Measurements from ENCODE around the gene ZNF445. TPM values are rescaled to one million over a fixed set of nuclear protein-coding genes. Genes with fewer than 3 reads are reported as not detected.
"Not testable (repeated sequence)": the region's sequence is repeated elsewhere in the genome, so short reads cannot be mapped to it uniquely, and the experiment has no call there.

Gene ZNF445
- polyA plus RNA-seq, 2 donors: 1.4 to 3.2 TPM

DNA sequence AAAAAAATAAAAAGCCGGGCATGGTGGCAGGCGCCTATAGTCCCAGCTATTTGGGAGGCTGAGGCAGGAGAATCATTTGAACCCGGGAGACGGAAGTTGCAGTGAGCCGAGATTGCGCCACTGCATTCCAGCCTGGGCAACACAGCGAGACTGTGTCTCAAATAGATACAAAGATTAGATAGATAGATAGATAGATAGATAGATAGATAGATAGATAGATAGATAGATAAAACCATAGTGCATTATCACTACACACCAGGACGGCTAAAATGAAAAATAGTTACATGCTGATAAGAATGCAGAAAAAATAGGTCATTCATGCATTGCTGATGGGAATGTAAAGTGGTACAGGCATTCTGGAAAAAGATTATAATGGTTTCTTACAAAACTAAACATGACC lies 79.2 kb downstream of the ZNF445 start:
- H3K27ac ChIP-seq (ENCODE audit: low read depth in 2 of 2, low read length in 1 of 2); H3K4me1 ChIP-seq (ENCODE audit: control insufficient read depth in 2 of 2, insufficient read depth in 2 of 2, low read length in 1 of 2); H3K4me3 ChIP-seq (ENCODE audit: low read depth in 1 of 2, low read length in 2 of 2); H3K36me3 ChIP-seq (ENCODE audit: control insufficient read depth in 2 of 2, insufficient read depth in 2 of 2, low read length in 1 of 2); H3K27me3 ChIP-seq (ENCODE audit: control insufficient read depth in 1 of 2, insufficient read depth in 2 of 2, low read length in 2 of 2); H3K9me3 ChIP-seq (ENCODE audit: control insufficient read depth in 2 of 2, insufficient read depth in 1 of 2, low read depth in 1 of 2, low read length in 1 of 2): not testable (repeated sequence)
- WGBS, 2 donors: 95 to 96% methylated on average over 8 of the region's 8 CpGs

DNA sequence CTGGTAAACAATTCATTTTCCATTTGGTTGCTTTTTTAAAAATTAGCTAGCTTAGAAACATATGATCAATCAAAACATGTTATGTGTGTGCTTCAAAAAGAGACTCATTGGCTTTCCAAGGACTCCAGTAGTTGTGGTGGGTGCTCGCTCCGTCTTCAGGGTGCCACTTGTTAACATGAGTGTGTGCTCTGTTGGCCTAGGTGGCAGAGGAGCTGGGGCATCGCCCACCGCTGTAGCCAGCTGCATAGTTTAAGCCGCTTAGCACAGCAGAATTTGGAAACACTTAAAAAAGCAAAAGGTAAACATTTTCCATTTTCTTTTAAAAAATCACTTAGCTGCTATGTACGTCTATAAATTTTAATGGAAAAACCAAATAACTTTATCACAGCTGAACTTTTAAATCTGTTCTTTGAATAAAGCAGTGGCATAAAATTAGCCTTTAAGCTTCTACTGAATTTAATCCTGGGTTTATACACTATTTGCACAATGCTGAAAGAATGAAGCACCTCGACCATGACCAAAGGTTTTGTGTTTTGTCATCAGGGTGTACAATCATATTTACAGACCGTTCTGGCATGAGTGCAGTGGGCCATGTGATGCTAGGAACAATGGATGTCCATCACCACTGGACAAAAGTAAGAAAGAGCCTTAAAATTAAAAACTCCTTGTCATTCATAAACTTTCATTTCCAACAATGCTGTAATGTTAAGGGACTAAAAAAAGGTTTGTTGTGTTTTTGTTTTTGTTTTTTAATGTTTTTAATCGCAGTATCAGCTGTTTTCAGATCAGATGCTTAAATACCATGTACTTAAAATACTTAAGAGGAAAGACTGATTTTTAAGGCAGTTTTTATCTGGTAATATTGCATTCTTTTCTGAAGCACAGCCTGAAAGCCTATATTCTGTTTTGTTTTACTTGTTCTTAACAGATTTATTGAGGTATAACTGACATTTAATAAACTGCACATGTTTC lies 81.0 kb downstream of the ZNF445 start:
- Histone ChIP-seq H3K4me3 (ENCODE audit: low read depth in 1 of 2, low read length in 2 of 2) (no peak overlapping the region), H3K27ac (ENCODE audit: low read depth in 2 of 2, low read length in 1 of 2) (no peak overlapping the region), H3K9me3 (ENCODE audit: control insufficient read depth in 2 of 2, insufficient read depth in 1 of 2, low read depth in 1 of 2, low read length in 1 of 2) (no peaks in the 10 kb centered on the region), H3K36me3 (ENCODE audit: control insufficient read depth in 2 of 2, insufficient read depth in 2 of 2, low read length in 1 of 2) (no peaks in the 10 kb centered on the region), H3K4me1 (ENCODE audit: control insufficient read depth in 2 of 2, insufficient read depth in 2 of 2, low read length in 1 of 2) (no peaks in the 10 kb centered on the region), H3K27me3 (ENCODE audit: control insufficient read depth in 1 of 2, insufficient read depth in 2 of 2, low read length in 2 of 2) (no peaks in the 10 kb centered on the region)
- 87 to 89% methylated on average over 9 of the region's 9 CpGs for WGBS, 2 donors

DNA sequence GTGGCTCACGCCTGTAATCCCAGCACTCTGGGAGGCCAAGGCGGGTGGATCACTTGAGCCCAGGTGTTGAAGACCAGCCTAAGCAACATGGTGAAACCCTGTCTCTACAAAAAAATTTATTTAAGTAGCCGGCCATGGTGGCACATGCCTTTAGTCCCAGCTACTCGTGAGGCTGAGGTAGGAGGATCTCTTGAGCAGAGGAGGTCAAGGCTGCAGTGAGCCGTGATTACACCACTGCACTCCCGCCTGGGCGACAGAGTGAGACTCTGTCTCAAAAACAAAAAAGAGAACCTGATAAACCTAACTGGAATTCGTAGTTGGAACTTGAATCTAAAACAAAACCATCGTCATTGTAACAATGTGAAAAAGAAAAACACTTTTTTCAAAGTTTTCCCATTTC lies 81.8 kb downstream of the ZNF445 start:
- 94 to 96% methylated on average over 9 of the region's 9 CpGs for WGBS, 2 donors
- Histone ChIP-seq H3K36me3 (ENCODE audit: control insufficient read depth in 2 of 2, insufficient read depth in 2 of 2, low read length in 1 of 2) (no peaks in the 10 kb centered on the region), H3K4me1 (ENCODE audit: control insufficient read depth in 2 of 2, insufficient read depth in 2 of 2, low read length in 1 of 2) (no peaks in the 10 kb centered on the region), H3K27me3 (ENCODE audit: control insufficient read depth in 1 of 2, insufficient read depth in 2 of 2, low read length in 2 of 2) (no peaks in the 10 kb centered on the region), H3K27ac (ENCODE audit: low read depth in 2 of 2, low read length in 1 of 2) (no peak overlapping the region), H3K9me3 (ENCODE audit: control insufficient read depth in 2 of 2, insufficient read depth in 1 of 2, low read depth in 1 of 2, low read length in 1 of 2) (no peaks in the 10 kb centered on the region), H3K4me3 (ENCODE audit: low read depth in 1 of 2, low read length in 2 of 2) (no peak overlapping the region)

DNA sequence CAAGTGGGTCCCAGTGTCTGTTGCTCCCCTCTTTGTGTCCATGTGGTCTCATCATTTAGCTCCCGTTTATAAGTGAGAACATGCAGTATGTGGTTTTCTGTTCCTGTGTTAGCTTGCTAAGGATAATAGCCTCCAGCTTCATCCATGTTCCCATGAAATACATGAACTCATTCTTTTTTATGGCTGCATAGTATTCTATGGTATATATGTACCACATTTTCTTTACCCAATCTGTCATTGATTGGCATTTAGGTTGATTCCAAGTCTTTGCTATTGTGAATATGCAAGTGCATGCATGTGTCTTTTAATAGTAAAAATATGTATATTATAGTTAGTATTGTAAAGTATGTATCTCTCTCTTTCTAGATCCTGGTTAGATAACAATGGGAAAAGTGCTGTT lies 85.0 kb downstream of the ZNF445 start:
- 98 to 100% methylated on average over 1 of the region's 1 CpG for WGBS, 2 donors
- Histone ChIP-seq H3K27ac (ENCODE audit: low read depth in 2 of 2, low read length in 1 of 2) (no peak overlapping the region), H3K4me1 (ENCODE audit: control insufficient read depth in 2 of 2, insufficient read depth in 2 of 2, low read length in 1 of 2) (no peaks in the 10 kb centered on the region), H3K27me3 (ENCODE audit: control insufficient read depth in 1 of 2, insufficient read depth in 2 of 2, low read length in 2 of 2) (no peaks in the 10 kb centered on the region), H3K4me3 (ENCODE audit: low read depth in 1 of 2, low read length in 2 of 2) (no peak overlapping the region), H3K9me3 (ENCODE audit: control insufficient read depth in 2 of 2, insufficient read depth in 1 of 2, low read depth in 1 of 2, low read length in 1 of 2) (no peaks in the 10 kb centered on the region), H3K36me3 (ENCODE audit: control insufficient read depth in 2 of 2, insufficient read depth in 2 of 2, low read length in 1 of 2) (no peaks in the 10 kb centered on the region)

DNA sequence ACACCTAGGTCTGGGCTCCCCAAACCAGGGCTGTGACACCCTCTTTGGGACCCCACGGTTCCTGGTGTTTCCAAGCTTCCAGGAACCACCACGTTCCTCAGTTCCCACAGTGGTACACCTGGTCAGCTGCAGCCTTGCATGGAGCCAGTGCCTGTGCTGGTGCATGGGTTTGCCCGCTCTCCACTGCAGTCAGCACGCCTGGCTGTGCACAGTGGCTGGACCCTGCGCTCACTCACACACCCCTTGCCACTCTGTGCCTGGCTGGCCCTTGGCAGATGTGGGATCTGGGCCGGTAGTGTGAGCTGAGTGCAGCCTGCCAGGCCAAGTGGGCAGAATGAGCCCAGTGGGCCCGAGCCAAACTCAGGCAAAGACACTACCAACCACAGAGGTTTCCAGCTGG lies 90.1 kb downstream of the ZNF445 start:
- Histone ChIP-seq H3K4me3 (ENCODE audit: low read depth in 1 of 2, low read length in 2 of 2) (no peak overlapping the region), H3K9me3 (ENCODE audit: control insufficient read depth in 2 of 2, insufficient read depth in 1 of 2, low read depth in 1 of 2, low read length in 1 of 2) (peaks cover 0 to 11% of the 10 kb centered on the region in 2 donors), H3K27ac (ENCODE audit: low read depth in 2 of 2, low read length in 1 of 2) (no peak overlapping the region), H3K4me1 (ENCODE audit: control insufficient read depth in 2 of 2, insufficient read depth in 2 of 2, low read length in 1 of 2) (no peaks in the 10 kb centered on the region), H3K27me3 (ENCODE audit: control insufficient read depth in 1 of 2, insufficient read depth in 2 of 2, low read length in 2 of 2) (no peaks in the 10 kb centered on the region), H3K36me3 (ENCODE audit: control insufficient read depth in 2 of 2, insufficient read depth in 2 of 2, low read length in 1 of 2) (no peaks in the 10 kb centered on the region)
- WGBS, 2 donors: 96 to 100% methylated on average over 7 of the region's 7 CpGs

Other genes with a start within 250 kb of the ZNF445 start
- gene TOPAZ1, start 235.8 kb downstream of the ZNF445 start, polyA plus RNA-seq: not detected
- 1 to 10 TPM; 9.7 TPM for gene TCAIM, start 138.9 kb downstream of the ZNF445 start, polyA plus RNA-seq
- gene ZKSCAN7, start 77.5 kb upstream of the ZNF445 start, polyA plus RNA-seq: under 1 TPM; 0.56 to 0.81 TPM
- gene ZNF660, start 107.3 kb upstream of the ZNF445 start, polyA plus RNA-seq: under 1 TPM; 0.28 to 0.31 TPM
- gene ZNF197, start 147.4 kb upstream of the ZNF445 start, polyA plus RNA-seq: 1 to 10 TPM; 4.1 to 5.3 TPM
- 1 to 10 TPM; 2.8 to 4.7 TPM for gene ZNF35, start 171.1 kb upstream of the ZNF445 start, polyA plus RNA-seq
- 1 to 10 TPM; 1.9 to 2.2 TPM for gene ZNF502, start 235.0 kb upstream of the ZNF445 start, polyA plus RNA-seq

All from esophagus (tissue), 2 donors.